Measurements from ENCODE around the gene DIS3L. TPM values are rescaled to one million over a fixed set of nuclear protein-coding genes. Genes with fewer than 3 reads are reported as not detected.

DIS3L gene
- total RNA-seq, 1 experiment from 2014 or later: 15.5 TPM

Other genes starting within 250 kb of the DIS3L start
- under 0.01 and 0.34 TPM in 2 replicates for gene MEGF11, start 39.8 kb upstream of the DIS3L start, total RNA-seq (2014; rRNA removed; shearing (Covaris generic))
- 23.4 and 58.0 TPM in 2 replicates for gene TIPIN, start 63.1 kb downstream of the DIS3L start, total RNA-seq (2014; rRNA removed; shearing (Covaris generic))
- 30.7 and 47.9 TPM in 2 replicates for gene MAP2K1, start 93.3 kb downstream of the DIS3L start, total RNA-seq (2014; rRNA removed; shearing (Covaris generic))
- 37.5 and 39.1 TPM in 2 replicates for gene SNAPC5, start 204.2 kb downstream of the DIS3L start, total RNA-seq (2014; rRNA removed; shearing (Covaris generic))
- gene RPL4, start 211.3 kb downstream of the DIS3L start, total RNA-seq (2014; rRNA removed; shearing (Covaris generic)): 2,284 and 3,077 TPM in 2 replicates
- gene ZWILCH, start 211.8 kb downstream of the DIS3L start, total RNA-seq (2014; rRNA removed; shearing (Covaris generic)): 37.4 and 68.2 TPM in 2 replicates

Measured in Daoy (cell line).